ENCODE data around the gene HSDL1.

The HSDL1 gene

GRCh38 chr16:84109598-84110335 is 35.2 kb downstream of the HSDL1 start:
- no peak for DNase-seq (ENCODE audit: low read depth in 1 of 2, low spot score in 1 of 2)

- DNase-seq (ENCODE audit: low read depth in 1 of 2, low spot score in 1 of 2), result no peak
These were observed 37.1 kb downstream of the HSDL1 start for GRCh38 chr16:84107921-84108320.

- DNase-seq (ENCODE audit: low read depth in 1 of 2, low spot score in 1 of 2), result no peak
These were observed 38.8 kb downstream of the HSDL1 start for GRCh38 chr16:84105948-84106740.

- no peak for DNase-seq (ENCODE audit: low read depth in 1 of 2, low spot score in 1 of 2)
These were observed 39.6 kb downstream of the HSDL1 start for GRCh38 chr16:84105301-84105815.

- no peak for DNase-seq (ENCODE audit: low read depth in 1 of 2, low spot score in 1 of 2)
These were observed 40.7 kb downstream of the HSDL1 start for GRCh38 chr16:84104231-84104630.

- DNase-seq (ENCODE audit: low read depth in 1 of 2, low spot score in 1 of 2), result no peak
These were observed 41.3 kb downstream of the HSDL1 start for GRCh38 chr16:84103678-84104077.

- DNase-seq (ENCODE audit: low read depth in 1 of 2, low spot score in 1 of 2), result no peak
These were observed 46.0 kb downstream of the HSDL1 start for GRCh38 chr16:84098939-84099338.

- DNase-seq (ENCODE audit: low read depth in 1 of 2, low spot score in 1 of 2), result no peak
These were observed 48.5 kb downstream of the HSDL1 start for GRCh38 chr16:84096447-84097005.

- DNase-seq (ENCODE audit: low read depth in 1 of 2, low spot score in 1 of 2), result no peak
These were observed 49.5 kb downstream of the HSDL1 start for GRCh38 chr16:84095466-84095865.

- DNase-seq (ENCODE audit: low read depth in 1 of 2, low spot score in 1 of 2), result no peak
These were observed 51.1 kb downstream of the HSDL1 start for GRCh38 chr16:84093879-84094270.

- DNase-seq (ENCODE audit: low read depth in 1 of 2, low spot score in 1 of 2), result no peak
These were observed 51.7 kb downstream of the HSDL1 start for GRCh38 chr16:84093120-84093878.

GRCh38 chr16:84091460-84091859 is 53.5 kb downstream of the HSDL1 start:
- DNase-seq (ENCODE audit: low read depth in 1 of 2, low spot score in 1 of 2), result no peak

- DNase-seq (ENCODE audit: low read depth in 1 of 2, low spot score in 1 of 2), result no peak
These were observed 54.8 kb downstream of the HSDL1 start for GRCh38 chr16:84090211-84090610.

GRCh38 chr16:84088695-84089395 is 56.1 kb downstream of the HSDL1 start:
- no peak for DNase-seq (ENCODE audit: low read depth in 1 of 2, low spot score in 1 of 2)

- no peak for DNase-seq (ENCODE audit: low read depth in 1 of 2, low spot score in 1 of 2)
These were observed 57.4 kb downstream of the HSDL1 start for GRCh38 chr16:84087466-84088151.

GRCh38 chr16:84087001-84087400 is 58.0 kb downstream of the HSDL1 start:
- no peak for DNase-seq (ENCODE audit: low read depth in 1 of 2, low spot score in 1 of 2)

GRCh38 chr16:84086341-84086740 is 58.6 kb downstream of the HSDL1 start:
- DNase-seq (ENCODE audit: low read depth in 1 of 2, low spot score in 1 of 2), result no peak

- no peak for DNase-seq (ENCODE audit: low read depth in 1 of 2, low spot score in 1 of 2)
These were observed 59.2 kb downstream of the HSDL1 start for GRCh38 chr16:84085773-84086172.

- no peak for DNase-seq (ENCODE audit: low read depth in 1 of 2, low spot score in 1 of 2)
These were observed 59.7 kb downstream of the HSDL1 start for GRCh38 chr16:84085271-84085667.
